Activated CD8-positive, alpha-beta memory T cell treated with anti-CD3 and anti-CD28 coated beads, Interleukin-2, amount 50 U/mL, for 48 hours (primary cell): Measurements from ENCODE around the gene CENPC.
"Not testable (repeated sequence)": the region's sequence is repeated elsewhere in the genome, so short reads cannot be mapped to it uniquely, and the experiment has no call there.

Source experiments
- DNase-seq: peaks from one replicate; pipeline ENCODE4 v3.0.0-alpha.2; 2020

CENPC gene

GRCh38 chr4:67549123-67549522, 3.8 kb upstream of the CENPC start:
- no peak for DNase-seq

- no peak for DNase-seq
These were observed 1.7 kb upstream of the CENPC start for GRCh38 chr4:67546971-67547370.

- no peak for DNase-seq
These were observed 677 bp upstream of the CENPC start for GRCh38 chr4:67546004-67546356.

GRCh38 chr4:67542076-67542475, 3.2 kb downstream of the CENPC start:
- no peak for DNase-seq

- no peak for DNase-seq
These were observed 5.5 kb downstream of the CENPC start for GRCh38 chr4:67539830-67540229.

DNA sequence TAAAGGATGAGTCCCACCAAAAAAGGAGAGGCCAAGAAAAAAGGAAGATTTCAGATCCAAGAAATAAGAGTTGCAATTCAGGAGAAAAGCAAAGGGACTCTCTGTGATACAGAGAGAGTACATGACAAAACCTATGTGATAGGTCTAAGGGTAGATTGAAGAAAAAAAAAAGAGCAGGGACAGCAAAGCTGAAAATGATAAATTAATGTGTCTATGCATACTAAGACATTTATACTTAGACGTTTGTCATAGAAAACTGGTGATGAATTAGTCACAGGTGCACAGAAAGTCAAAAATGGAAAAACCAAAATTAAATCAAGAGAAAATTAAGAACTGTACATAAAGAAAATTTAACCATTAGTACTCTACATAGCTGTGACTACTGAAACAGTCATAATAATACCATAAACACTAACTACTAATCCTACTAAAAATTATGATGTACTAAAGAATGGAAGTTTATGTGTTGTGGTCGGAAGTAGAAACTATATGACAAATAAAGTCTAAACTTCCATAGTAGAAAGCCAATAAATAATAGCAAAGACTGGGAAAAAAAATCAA, 9.9 kb downstream of the CENPC start:
- DNase-seq, result no peak

DNA sequence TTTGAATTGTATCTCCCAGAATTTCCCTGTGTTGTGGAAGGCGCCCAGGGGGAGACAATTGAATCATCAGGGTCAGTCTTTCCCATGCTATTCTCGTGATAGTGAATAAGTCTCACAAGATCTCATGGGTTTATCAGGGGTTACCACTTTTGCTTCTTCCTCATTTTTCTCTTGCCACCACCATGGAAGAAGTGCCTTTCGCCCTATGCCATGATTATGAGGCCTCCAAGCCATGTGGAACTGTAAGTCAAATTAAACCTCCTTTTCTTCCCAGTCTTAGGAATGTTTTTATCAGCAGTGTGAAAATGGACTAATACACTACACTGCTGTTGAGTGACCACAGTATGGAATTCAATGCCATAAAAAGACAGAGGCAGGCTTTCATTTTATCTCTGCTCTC, 12.2 kb downstream of the CENPC start:
- DNase-seq, result no peak

DNA sequence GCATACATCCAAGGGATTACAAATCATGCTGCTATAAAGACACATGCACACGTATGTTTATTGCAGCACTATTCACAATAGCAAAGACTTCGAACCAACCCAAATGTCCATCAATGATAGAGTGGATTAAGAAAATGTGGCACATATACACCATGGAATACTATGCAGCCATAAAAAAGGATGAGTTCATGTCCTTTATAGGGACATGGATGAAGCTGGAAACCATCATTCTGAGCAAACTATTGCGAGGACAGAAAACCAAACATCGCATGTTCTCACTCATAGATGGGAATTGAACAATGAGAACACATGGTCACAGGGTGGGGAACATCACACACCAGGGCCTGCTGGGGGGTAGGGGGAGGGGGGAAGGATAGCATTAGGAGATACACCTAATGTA, 12.9 kb downstream of the CENPC start:
- DNase-seq, result not testable (repeated sequence)

- DNase-seq, result no peak
These were observed 13.8 kb downstream of the CENPC start for GRCh38 chr4:67531379-67531962.

DNA sequence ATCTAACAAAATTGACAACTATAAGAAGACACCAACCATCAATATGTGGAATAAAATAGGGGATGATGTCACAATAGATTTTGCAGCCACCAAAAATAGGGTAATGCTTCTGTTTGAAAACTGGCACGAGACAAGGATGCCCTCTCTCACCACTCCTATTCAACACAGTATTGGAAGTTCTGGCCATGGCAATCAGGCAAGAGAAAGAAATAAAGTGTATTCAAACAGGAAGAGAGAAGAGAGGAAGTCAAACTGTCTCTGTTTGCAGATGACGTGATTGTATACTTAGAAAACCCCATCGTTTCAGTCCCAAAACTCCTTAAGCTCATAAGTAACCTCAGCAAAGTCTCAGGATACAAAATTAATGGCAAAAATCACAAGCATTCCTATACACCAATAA, 21.2 kb downstream of the CENPC start:
- not testable (repeated sequence) for DNase-seq

- no peak for DNase-seq
These were observed 22.2 kb downstream of the CENPC start for GRCh38 chr4:67522851-67523671.

- no peak for DNase-seq
These were observed 23.1 kb downstream of the CENPC start for GRCh38 chr4:67522230-67522629.

DNA sequence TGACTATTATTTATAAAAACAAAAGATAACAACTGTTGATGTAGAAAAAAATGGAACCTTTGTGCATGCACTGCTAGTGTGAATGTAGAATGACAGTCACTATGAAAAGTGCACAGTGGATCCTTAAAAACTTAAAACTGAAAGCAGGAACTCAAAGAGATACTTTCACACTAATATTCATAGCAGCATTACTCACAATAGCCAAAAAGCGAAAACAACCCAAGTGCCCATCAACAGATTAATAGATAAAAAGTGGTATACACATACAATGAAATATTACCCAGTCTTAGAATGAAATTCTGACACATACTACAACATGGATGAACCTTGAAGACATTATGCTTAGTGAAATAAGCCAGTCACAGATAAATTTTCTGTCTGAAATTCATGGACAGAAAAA, 23.8 kb downstream of the CENPC start:
- DNase-seq, result no peak

- no peak for DNase-seq
These were observed 25.2 kb downstream of the CENPC start for GRCh38 chr4:67520141-67520540.

DNA sequence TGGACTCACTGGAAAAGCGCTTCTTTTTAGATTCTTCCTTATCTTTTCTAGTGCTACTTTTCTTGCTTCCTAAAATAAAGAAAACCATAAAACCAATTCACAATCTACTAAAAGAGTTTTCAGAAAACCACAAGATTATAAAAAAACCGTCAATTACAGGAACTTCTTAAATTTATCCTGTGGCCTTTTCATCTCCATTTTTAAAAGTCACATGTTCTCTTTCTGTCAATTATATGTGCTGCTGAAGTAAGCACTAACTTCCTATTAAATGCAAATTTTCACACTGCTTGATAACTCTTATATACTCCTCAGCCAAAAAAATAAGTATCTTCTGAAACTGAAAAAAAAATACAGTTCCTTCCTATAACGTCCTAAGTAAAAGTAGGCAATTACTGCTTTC, 32.8 kb downstream of the CENPC start:
- DNase-seq, result no peak

- no peak for DNase-seq
These were observed 44.9 kb downstream of the CENPC start for GRCh38 chr4:67500373-67500772.

- no peak for DNase-seq
These were observed 45.5 kb downstream of the CENPC start for GRCh38 chr4:67499799-67500198.

- DNase-seq, result no peak
These were observed 61.3 kb downstream of the CENPC start for GRCh38 chr4:67483868-67484602.

DNA sequence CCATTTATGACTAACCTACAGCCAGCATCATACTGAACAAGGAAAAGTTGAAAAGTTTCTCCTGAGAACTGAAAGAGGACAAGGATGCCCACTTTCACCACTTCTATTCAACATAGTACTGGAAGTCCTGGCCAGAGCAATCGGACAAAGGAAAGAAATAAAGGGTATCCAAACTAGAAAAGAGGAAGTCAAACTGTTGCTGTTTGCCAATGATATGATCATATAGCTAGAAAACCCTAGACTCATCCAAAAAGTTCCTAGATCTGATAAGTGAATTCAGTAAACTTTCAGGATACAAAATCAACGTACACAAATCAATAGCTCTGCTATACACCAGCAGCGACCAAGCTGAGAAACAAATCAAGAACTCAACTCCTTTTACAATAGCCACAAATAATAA, 64.5 kb downstream of the CENPC start:
- DNase-seq, result no peak

- DNase-seq, result no peak
These were observed 70.1 kb downstream of the CENPC start for GRCh38 chr4:67475155-67475554.

DNA sequence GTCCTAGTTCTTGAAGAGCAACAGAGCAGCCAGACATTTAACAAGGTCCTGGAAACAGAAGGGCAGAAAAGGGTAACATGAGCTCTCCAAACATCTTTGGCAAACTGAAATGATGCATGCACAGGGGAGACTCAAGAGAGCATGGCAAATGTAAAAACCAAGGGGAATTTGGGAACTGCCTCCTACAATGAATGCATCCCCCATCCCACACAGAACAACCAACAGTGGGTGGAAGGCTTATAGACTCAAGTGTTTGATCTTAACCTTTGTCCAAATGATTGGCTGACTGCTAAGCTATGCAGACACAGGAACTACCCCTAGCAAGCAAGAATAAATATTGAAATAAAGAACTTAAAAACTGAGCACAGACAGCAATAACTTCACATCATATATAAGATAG, 74.4 kb downstream of the CENPC start:
- DNase-seq, result no peak

DNA sequence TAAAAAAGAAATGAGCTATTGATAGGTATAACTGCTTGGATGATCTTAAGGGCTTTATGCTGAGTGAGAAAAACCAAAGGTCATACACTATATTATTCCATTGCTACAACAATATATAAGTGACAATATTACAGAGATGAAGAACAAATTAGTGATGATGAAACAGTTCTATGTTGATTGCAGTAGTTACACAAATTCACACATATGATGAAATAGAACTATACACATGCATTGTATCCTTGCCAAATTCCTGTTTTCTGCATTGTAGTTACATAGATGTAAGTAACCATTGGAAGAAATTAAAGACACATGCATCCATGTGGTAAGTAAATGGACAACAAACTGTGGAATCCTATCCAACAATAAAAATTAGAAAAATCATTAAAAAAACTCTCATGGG, 76.5 kb downstream of the CENPC start:
- no peak for DNase-seq

DNA sequence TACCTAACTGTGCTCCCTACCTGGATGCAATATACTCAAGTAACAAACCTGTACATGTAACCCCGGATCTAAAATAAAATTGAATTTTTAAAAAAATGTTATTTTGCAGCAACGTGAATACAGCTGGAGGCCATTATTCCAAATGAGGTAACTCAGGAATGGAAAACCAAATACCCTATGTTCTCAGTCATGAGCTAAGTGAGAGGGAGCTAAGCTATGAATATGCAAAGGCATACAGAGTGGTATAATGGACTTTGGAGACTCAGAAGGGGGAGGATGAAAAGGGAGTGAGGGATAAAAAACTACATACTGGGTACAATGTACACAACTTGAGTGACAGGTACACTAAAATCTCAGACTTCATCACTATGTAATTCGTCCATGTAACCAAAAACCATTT, 78.6 kb downstream of the CENPC start:
- no peak for DNase-seq

DNA sequence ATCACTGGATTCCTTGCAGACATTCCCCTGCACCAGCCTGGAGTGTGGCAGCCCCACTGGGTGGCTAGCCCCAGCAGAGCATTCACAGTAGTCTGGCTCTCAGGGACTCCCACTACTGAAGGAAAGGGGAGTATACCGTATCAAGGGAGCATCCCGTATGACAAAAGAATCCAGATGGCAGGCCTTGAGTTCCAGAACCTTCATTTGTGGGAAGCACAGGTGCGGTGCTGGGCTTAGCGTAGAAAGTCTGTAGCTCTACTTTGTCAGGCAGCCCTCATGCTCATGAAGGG, 79.6 kb downstream of the CENPC start:
- DNase-seq, result no peak
